ENCODE results near the gene BOLA2.
"Not testable (repeated sequence)": the region's sequence is repeated elsewhere in the genome, so short reads cannot be mapped to it uniquely, and the experiment has no call there.

DNA sequence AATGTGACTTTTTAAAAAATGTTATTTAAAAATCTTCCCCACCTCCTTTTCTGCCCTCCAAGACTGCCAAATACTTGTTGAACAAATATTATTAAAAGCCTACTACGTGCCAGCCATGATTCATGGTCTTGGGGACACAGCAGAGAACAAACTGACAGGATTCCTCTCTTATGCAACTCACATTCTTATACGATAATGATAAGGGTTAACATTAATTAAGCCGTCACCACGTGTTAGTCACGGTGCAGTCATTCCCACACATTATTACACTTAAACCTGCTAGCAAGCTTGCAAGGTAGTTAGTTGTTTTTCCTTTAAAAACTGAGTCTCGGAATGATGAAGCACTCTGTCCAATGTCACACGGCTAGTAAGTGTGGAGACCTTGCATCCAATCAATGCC is 48.9 kb downstream of the BOLA2 start:
- not testable (repeated sequence) for TF ChIP-seq CTCF (IDR thresholded peaks at IDR 0.05; ENCODE audit: low read depth, low read length); EZH2phosphoT487 (IDR thresholded peaks at IDR 0.05; ENCODE audit: low read depth)

Measured in OCI-LY3 (cell line).